Ovary (tissue), 9 donors: ENCODE results near the gene PDPR. TPM values are rescaled to one million over a fixed set of nuclear protein-coding genes. Genes with fewer than 3 reads are reported as not detected.
"Not testable (repeated sequence)": the region's sequence is repeated elsewhere in the genome, so short reads cannot be mapped to it uniquely, and the experiment has no call there.

Source experiments
- DNase-seq, 5 donors: peaks; one replicate each; pipeline ENCODE4 v3.0.0-alpha.2; 2019 to 2020
- H3K27ac ChIP-seq, 2 donors: fragments of 200-600 bp; one replicate each; pipeline versions ENCODE4 v1.5.1 to v1.8.0; 2019 to 2022
- H3K27me3 ChIP-seq: fragments of 200-600 bp; one replicate; pipeline ENCODE4 v1.8.0; 2022
- H3K36me3 ChIP-seq: fragments of 200-600 bp; sonication (generic); one replicate; pipeline ENCODE4 v1.5.1; 2019
- H3K4me1 ChIP-seq: one replicate; pipeline ENCODE4 v1.8.1; 2013; ENCODE audit warnings: mild to moderate bottlenecking, moderate library complexity; ENCODE audit not compliant: insufficient read depth
- H3K4me3 ChIP-seq: fragments of 200-600 bp; sonication (generic); one replicate; pipeline ENCODE4 v1.5.1; 2017
- H3K9me3 ChIP-seq, 2 donors: fragments of 200-600 bp in 1 of 2; sonication (generic) in 1 of 2; one replicate each; pipeline versions ENCODE4 v1.5.1 to v1.8.1; 2013 to 2019; ENCODE audit warnings: mild to moderate bottlenecking in 1 of 2, moderate library complexity in 1 of 2
- WGBS, 3 donors: extraction: QIAGEN DNeasy Blood & Tissue Kit in 1 of 3; methylation state at CpG; one replicate each; pipeline versions ENCODE4 v1.1.5 to v1.1.7; 2013 to 2017; 5-methylcytosine and 5-hydroxymethylcytosine counted together
- intact Hi-C, 4 donors: fragments of 100-400 bp; cut with DNase I; formaldehyde crosslinking; loops; one replicate each; pipeline versions ENCODE4 v1.11.0 to v1.15.1; 2022 to 2023
- polyA plus RNA-seq, 2 donors: library from polyadenylated mRNA; stranded (reverse); fragments of 200-250 nt in 1 of 2; fragments of 350-450 nt in 1 of 2; fragmentation: Illumina TruSeq in 1 of 2; extraction: RNeasy Lipid Tissue Mini Kit (QIAGEN cat#74804) in 1 of 2; gene quantifications; one replicate each; pipeline ENCODE4 v1.2.3, GENCODE V29; 2013 to 2014
- total RNA-seq, 7 donors: library from RNA; depleted of rRNA in 2 of 7; stranded (reverse); fragments of >200 nt in 2 of 7; fragmentation: NEBNext Ultra II Directional in 3 of 7; extraction: Animal tissue kit (Norgen Biotek cat#: 25700) in 3 of 7; gene quantifications; one replicate each; pipeline versions ENCODE4 v1.1.0 to v1.2.4, GENCODE V29; 2016 to 2023
- donor health status: DM: no; HTN: no; CAD: no; lungs with moderate emphysema.
- donor health status: DM: no; HTN: no; CAD: no.
- donor health status: Bipolar disorder and iron deficiency.
- donor health status: DM: yes; HTN: yes; CAD: no.
- donor health status: DM: no; HTN: no; CAD: no.
- donor health status: DM: yes; HTN: yes; CAD: no.

The PDPR gene
- total and polyA plus RNA-seq, 9 donors = 13.4 to 44.5 (median 21.7) TPM

GRCh38 chr16:70173916-70174315 lies 59.8 kb downstream of the PDPR start:
- H3K9me3 ChIP-seq, H3K36me3 ChIP-seq, intact Hi-C loops, H3K4me3 ChIP-seq, H3K4me1 ChIP-seq, DNase-seq, H3K27ac ChIP-seq, H3K27me3 ChIP-seq: not testable (repeated sequence)
- WGBS, 3 donors = 53% methylated on average over 4 to 6 of the region's 15 CpGs; no CpG with 5 or more reads in 1 of the 3 donors

DNA sequence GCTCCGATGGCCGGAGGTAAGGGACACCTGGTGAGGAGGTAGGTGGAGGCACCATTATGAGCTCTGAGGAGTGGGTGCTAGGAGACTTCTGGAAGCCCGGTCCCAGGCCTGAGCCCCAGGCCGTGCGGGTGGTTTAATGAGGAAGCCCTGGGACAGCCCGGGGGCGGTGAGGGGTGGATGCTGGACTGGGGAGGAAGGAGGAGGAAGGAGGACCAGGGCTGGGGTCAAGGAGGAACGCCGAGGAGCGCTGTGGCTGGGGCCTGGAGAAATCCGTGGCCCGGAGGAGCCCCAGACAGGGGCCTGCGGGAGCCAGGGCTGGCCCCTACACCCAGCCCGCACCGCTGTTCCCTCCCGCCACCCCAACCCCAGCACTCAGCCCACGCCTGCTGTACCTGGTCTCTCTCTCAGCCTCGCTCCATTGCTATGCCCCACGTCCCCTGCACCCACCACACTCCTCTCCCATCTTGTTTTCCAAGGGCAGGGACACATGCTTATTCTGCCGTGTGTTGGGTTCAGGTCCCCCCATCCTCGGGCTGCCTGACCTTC lies 60.3 kb downstream of the PDPR start:
- H3K36me3 ChIP-seq, H3K4me1 ChIP-seq, H3K4me3 ChIP-seq, H3K27me3 ChIP-seq, intact Hi-C loops, H3K27ac ChIP-seq, DNase-seq, H3K9me3 ChIP-seq: not testable (repeated sequence)
- WGBS, 3 donors = 56% methylated on average over 8 of the region's 21 CpGs; no CpG with 5 or more reads in 2 of the 3 donors

DNA sequence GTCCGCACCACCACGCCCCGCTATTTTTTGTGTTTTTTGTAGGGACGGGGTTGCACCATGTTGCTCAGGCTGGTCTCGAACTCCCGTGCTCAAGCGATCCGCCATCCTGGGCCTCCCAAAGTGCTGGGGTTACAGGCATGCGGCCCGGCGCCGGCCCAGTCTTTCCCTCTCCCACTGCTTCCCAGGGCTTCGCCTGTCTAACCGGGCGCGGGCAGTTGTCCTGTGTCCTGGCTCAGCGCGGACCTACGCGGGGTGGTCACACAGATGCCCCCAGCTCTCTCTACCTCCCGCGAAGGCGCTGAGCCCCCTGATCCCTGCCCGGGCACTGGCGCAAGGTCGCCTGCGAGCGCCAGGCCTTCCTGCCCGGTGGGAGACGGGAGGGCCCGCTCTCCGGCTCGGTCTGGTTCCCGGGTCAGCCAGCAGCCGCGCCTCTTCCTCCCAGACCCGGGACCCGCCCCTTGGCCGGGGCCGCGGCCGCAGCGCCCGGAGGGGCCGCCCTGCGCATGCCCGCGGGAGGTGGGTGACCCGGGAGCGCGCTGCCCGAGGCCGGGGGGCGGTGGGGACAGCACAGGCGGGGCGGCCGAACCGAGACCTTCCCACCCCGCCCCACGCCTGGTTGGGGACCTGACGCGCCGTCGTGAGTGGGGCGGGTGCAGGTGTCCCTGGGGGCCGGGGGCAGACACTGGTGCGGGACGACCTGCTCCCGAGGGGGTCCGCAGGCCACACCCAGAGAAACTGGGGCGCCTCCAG lies 73.9 kb downstream of the PDPR start:
- DNase-seq = peak in 2 of 5 donors; percentile 16 to 53
- H3K27me3 ChIP-seq, intact Hi-C loops, H3K36me3 ChIP-seq, H3K9me3 ChIP-seq, H3K27ac ChIP-seq, H3K4me1 ChIP-seq: not testable (repeated sequence)
- H3K4me3 ChIP-seq = peak overlapping the region; percentile 26
- 4 to 32% (median 27%) methylated on average over 10 to 33 of the region's 71 CpGs for WGBS, 3 donors

DNA sequence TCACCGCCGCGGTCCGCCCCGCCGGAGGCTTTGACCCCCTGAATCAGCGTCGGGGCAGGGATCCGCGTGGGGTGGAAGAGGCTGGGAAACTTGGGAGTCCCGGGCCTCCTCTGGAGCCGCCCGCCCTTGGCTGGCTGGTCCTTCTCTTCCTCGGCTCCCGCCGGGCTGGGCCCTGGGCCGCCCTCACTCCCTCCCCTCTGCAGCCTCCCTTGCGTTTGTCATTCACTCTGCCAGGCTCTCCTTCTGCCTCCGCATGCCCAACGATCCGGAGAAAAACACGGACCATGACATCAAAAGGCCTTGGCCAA lies 74.4 kb downstream of the PDPR start:
- H3K36me3 ChIP-seq, intact Hi-C loops, H3K27me3 ChIP-seq, H3K27ac ChIP-seq, H3K4me1 ChIP-seq, H3K9me3 ChIP-seq: not testable (repeated sequence)
- H3K4me3 ChIP-seq = peak overlapping the region; percentile 23
- DNase-seq = peak in 1 of 5 donors; percentile 30
- WGBS, 3 donors = 1% methylated on average over 14 of the region's 22 CpGs; no CpG with 5 or more reads in 2 of the 3 donors

GRCh38 chr16:70190574-70190973 lies 76.4 kb downstream of the PDPR start:
- DNase-seq, H3K4me1 ChIP-seq, H3K9me3 ChIP-seq, H3K27me3 ChIP-seq, H3K27ac ChIP-seq, H3K4me3 ChIP-seq, H3K36me3 ChIP-seq, intact Hi-C loops: not testable (repeated sequence)
- no CpG with 5 or more reads among the region's 5 CpGs for WGBS, 3 donors

DNA sequence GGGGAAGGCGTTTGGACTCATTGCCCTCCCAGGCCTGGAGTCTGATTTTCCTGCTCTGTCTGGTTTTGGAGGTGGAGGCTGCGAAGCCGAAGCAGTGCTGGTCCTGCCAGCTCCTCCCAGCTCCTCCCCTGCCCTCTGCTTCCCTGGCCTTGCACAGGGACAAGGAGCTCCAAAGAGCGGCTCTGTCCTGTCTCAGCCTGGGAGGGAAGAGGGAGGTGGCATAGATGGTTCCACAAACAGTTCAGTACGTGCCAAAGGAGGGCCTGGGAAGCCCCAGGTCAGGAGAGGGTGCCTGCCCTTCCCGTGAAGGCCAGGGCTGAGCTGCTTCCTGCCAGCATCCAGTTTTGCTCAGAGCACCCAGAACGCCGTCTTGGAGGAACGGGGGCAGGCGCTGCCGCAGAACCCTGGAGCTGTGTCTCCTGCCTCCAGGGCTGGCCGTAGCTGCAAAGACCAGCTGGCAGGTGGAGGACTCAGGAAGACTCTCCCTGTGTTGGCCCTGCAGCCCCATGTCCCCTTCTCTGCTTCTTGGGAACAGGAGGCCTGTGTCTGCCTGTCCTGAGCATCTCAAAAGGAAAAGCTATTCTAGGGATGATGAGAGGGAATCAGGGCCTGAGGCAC lies 82.7 kb downstream of the PDPR start:
- intact Hi-C loops, H3K27me3 ChIP-seq, H3K4me1 ChIP-seq, H3K9me3 ChIP-seq, H3K27ac ChIP-seq, H3K4me3 ChIP-seq, H3K36me3 ChIP-seq: not testable (repeated sequence)
- DNase-seq = peak in 1 of 5 donors; percentile 52
- 8 to 14% (median 10%) methylated on average over 1 to 9 of the region's 12 CpGs for WGBS, 3 donors

GRCh38 chr16:70197611-70198010 lies 83.5 kb downstream of the PDPR start:
- H3K27me3 ChIP-seq, H3K9me3 ChIP-seq, DNase-seq, H3K4me1 ChIP-seq, H3K4me3 ChIP-seq, H3K27ac ChIP-seq, intact Hi-C loops, H3K36me3 ChIP-seq: not testable (repeated sequence)
- 85 to 96% (median 88%) methylated on average over 7 of the region's 7 CpGs for WGBS, 3 donors

DNA sequence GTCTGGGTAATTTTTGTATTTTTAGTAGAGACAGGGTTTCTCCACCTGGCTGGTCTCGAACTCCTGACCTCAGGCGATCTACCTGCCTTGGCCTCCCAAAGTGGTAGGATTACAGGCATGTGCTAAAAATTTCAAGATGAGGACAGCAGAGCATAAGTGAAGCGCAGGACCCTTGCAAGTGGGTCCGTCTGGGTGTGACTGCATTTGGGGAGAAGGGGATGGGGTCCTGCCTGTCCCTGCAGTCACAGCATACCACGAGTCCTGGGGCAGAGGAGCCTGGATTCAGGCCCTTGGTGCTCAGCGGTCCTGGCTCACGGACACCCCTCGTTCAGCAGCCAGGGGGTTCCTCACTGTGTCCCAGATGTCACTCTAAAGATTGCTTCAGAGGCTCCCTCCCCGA lies 84.1 kb downstream of the PDPR start:
- H3K9me3 ChIP-seq, DNase-seq, H3K4me3 ChIP-seq, H3K4me1 ChIP-seq, H3K36me3 ChIP-seq, H3K27ac ChIP-seq, intact Hi-C loops, H3K27me3 ChIP-seq: not testable (repeated sequence)
- 74 to 84% (median 83%) methylated on average over 9 of the region's 9 CpGs for WGBS, 3 donors

- intact Hi-C loops, H3K9me3 ChIP-seq, H3K36me3 ChIP-seq, H3K4me1 ChIP-seq, H3K27me3 ChIP-seq, H3K4me3 ChIP-seq, H3K27ac ChIP-seq: not testable (repeated sequence)
- WGBS, 3 donors = 18 to 31% (median 30%) methylated on average over 3 of the region's 3 CpGs
- DNase-seq = peak in 2 of 5 donors; percentile 42 to 44
Measured at GRCh38 chr16:70198666-70199065, 84.5 kb downstream of the PDPR start.

DNA sequence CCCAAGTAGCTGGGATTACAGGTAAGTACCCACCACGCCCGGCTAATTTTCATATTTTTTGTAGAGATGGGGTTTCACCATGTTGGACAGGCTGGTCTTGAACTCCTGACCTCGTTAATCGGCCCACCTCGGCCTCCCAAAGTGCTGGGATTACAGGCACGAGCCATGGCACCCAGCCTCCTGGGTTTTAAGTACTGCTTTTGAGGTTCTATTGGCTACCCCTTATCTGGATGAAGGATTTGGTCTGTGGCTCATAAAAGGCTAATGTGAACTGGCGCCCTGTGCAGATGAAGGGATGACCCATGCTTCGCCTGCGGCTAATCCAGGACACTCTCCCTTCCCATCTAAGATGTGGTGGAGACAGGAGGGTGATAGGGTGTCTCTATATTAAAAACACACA lies 85.0 kb downstream of the PDPR start:
- H3K27me3 ChIP-seq, H3K27ac ChIP-seq, H3K4me3 ChIP-seq, H3K4me1 ChIP-seq, H3K9me3 ChIP-seq, DNase-seq, H3K36me3 ChIP-seq, intact Hi-C loops: not testable (repeated sequence)
- WGBS, 3 donors = 82 to 84% (median 82%) methylated on average over 9 of the region's 9 CpGs

DNA sequence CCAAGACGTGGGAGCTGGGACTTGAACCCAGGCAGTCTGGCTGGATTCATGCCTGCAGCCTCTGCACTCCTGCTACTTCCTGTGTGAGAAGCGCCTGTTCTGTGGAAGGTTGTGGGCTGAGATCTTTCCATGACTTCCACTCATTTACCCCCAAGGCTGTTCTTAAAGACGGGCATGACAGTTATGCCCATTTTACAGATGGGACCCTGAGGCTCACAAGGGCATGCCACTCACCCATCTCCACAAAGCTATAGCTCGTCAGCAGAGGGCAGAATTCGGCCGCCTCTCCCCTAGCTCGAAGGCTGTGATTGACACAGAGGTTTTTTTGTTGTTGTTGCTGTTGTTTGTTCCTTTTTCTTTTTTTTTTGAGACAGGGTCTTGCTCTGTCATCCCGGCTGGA lies 85.9 kb downstream of the PDPR start:
- intact Hi-C loops, DNase-seq, H3K36me3 ChIP-seq, H3K9me3 ChIP-seq, H3K27me3 ChIP-seq, H3K27ac ChIP-seq, H3K4me3 ChIP-seq, H3K4me1 ChIP-seq: not testable (repeated sequence)
- WGBS, 3 donors = 80 to 86% (median 83%) methylated on average over 8 of the region's 8 CpGs

DNA sequence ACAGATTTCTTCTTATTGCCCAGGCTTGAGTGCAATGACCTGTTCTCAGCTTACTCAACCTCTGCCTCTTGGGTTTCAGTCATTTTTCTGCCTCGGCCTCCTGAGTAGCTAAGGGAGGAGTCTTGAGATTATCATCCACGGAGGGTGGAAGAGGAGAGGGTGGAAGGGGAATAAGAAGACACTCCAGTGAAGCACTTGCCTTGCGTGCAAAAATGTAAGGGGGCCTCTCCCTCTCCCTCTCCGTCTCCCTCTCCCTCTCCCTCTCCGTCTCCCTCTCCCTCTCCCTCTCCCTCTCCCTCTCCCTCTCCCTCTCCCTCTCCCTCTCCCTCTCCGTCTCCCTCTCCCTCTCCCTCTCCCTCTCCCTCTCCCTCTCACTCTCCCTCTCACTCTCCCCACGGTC lies 89.4 kb downstream of the PDPR start:
- H3K4me3 ChIP-seq, H3K9me3 ChIP-seq, H3K36me3 ChIP-seq, H3K27ac ChIP-seq, H3K4me1 ChIP-seq, DNase-seq, H3K27me3 ChIP-seq, intact Hi-C loops: not testable (repeated sequence)
- 56 to 66% (median 61%) methylated on average over 4 to 5 of the region's 7 CpGs for WGBS, 3 donors
